Nephron progenitor cell (in vitro differentiated cells): ENCODE measurements around the gene CMTM4.

ENCODE experiments used
- DNase-seq: peaks from one replicate; pipeline ENCODE4 v3.0.0; 2021
- H3K27ac Mint-ChIP-seq: 2 replicates; pipeline ENCODE4 v1.8.0; 2021; ENCODE audit warnings: mild to moderate bottlenecking, moderate library complexity, mixed read lengths
- H3K27me3 Mint-ChIP-seq: 2 replicates; pipeline ENCODE4 v1.8.0; 2021; ENCODE audit warnings: mild to moderate bottlenecking, low read depth, mixed read lengths; ENCODE audit not compliant: poor library complexity
- H3K36me3 Mint-ChIP-seq: 2 replicates; pipeline ENCODE4 v1.8.0; 2021; ENCODE audit warnings: low read depth, mixed read lengths
- H3K4me1 Mint-ChIP-seq: 2 replicates; pipeline ENCODE4 v1.8.0; 2021; ENCODE audit warnings: mixed read lengths
- H3K4me3 Mint-ChIP-seq: 2 replicates; pipeline ENCODE4 v1.8.0; 2021; ENCODE audit warnings: mild to moderate bottlenecking, moderate library complexity, mixed read lengths
- H3K9me3 Mint-ChIP-seq: 2 replicates; pipeline ENCODE4 v1.8.0; 2021; ENCODE audit warnings: mild to moderate bottlenecking, moderate library complexity, mixed read lengths
- TF ChIP-seq, protein P1 (sequence below): fragments of 200-600 bp; sonication (generic); IDR thresholded peaks from 2 replicates; pipeline ENCODE4 v1.5.0; 2021; ENCODE audit warnings: antibody characterized with exemption

The CMTM4 gene

DNA sequence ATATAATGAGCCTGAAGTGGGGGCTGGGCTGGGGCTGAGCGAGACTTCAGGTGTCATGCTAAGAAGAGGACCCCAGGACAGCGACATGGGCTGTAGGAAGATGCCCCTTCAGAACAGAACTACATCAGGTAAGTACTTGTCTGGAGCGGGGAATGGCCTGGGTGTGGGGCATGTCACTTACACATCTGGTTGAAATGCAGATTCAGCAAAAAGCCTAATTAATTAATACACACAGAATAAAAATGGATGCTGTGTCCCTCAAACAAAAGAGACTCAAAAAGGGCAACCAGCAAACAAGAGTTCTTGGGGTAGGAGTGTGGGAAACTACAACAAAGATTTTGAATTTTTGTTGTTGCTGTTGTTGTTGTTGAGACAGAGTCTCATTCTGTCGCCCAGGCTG lies 105.5 kb downstream of the CMTM4 start:
- Mint-ChIP-seq H3K4me1 (peaks cover 11% of the 10 kb centered on the region), H3K4me3 (no peak overlapping the region), H3K9me3 (no peaks in the 10 kb centered on the region), H3K27ac (no peak overlapping the region), H3K36me3 (no peaks in the 10 kb centered on the region), H3K27me3 (peaks cover 15% of the 10 kb centered on the region)
- DNase-seq, result no peak
- TF ChIP-seq, protein P1, sequence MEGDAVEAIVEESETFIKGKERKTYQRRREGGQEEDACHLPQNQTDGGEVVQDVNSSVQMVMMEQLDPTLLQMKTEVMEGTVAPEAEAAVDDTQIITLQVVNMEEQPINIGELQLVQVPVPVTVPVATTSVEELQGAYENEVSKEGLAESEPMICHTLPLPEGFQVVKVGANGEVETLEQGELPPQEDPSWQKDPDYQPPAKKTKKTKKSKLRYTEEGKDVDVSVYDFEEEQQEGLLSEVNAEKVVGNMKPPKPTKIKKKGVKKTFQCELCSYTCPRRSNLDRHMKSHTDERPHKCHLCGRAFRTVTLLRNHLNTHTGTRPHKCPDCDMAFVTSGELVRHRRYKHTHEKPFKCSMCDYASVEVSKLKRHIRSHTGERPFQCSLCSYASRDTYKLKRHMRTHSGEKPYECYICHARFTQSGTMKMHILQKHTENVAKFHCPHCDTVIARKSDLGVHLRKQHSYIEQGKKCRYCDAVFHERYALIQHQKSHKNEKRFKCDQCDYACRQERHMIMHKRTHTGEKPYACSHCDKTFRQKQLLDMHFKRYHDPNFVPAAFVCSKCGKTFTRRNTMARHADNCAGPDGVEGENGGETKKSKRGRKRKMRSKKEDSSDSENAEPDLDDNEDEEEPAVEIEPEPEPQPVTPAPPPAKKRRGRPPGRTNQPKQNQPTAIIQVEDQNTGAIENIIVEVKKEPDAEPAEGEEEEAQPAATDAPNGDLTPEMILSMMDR, result no peak

DNA sequence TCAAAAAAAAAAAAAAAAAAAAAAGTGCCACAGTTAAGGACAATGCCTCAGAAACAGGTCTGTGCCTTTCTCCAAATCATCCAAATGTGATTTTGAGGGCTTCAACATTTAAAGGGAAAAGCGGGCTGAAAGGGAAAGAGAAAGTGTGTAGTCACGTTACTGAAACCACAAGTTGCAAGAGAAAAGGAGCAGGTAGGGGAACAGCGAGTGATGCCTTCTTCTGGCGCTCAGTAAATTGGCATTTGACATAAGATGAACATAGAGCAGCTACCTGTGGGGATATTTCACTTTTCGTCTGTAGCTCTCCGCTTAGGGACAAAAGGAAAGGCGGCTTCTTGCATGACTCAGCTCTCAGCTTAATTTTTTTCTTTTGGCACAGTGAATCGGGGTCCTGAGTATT lies 106.2 kb downstream of the CMTM4 start:
- no peak overlapping the region for H3K4me3 Mint-ChIP-seq
- TF ChIP-seq, protein P1, result no peak
- no peaks in the 10 kb centered on the region for H3K36me3 Mint-ChIP-seq
- peaks cover 16% of the 10 kb centered on the region for H3K27me3 Mint-ChIP-seq
- H3K9me3 Mint-ChIP-seq, result no peaks in the 10 kb centered on the region
- H3K4me1 Mint-ChIP-seq, result peaks cover 18% of the 10 kb centered on the region
- DNase-seq, result no peak
- no peak overlapping the region for H3K27ac Mint-ChIP-seq

DNA sequence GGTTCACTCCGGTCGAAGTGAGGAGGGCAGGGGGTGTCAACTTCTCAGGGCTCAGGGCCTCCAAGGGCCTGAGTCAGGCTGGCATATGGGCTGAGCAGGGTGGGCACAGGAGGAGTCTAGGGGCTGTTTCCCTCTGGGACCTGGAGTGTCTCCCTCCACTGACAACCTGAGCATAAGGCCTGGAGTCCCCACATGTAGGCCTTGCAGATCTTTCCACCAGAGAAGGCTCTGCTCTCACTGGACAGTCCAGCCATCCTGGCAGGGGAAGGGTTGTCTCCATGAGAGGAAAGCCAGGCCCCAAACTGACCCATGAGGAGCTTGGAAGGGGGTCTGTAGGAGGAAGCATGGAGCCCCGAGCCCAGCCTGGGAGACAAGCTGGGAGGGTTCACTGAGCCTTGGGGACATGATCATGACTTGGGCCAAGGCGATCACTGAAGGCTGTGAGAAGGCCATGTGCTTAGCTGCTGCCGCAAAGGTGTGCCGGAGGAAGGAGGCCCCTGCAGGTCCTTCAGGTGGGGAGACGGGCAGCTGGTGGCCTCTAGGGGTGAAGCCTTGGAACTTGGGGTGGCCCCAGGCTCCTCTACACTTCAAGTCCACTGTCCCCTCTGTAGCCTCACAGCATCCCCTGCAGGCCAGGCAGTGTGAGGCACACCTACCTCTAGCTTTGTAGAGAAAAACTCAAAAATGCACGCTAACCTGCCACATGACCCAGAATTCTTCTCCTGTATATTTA lies 107.4 kb downstream of the CMTM4 start:
- Mint-ChIP-seq H3K27ac (no peak overlapping the region), H3K9me3 (no peaks in the 10 kb centered on the region), H3K36me3 (no peaks in the 10 kb centered on the region), H3K4me3 (no peak overlapping the region), H3K27me3 (peaks cover 16% of the 10 kb centered on the region), H3K4me1 (peaks cover 19% of the 10 kb centered on the region)
- TF ChIP-seq, protein P1, result peak; percentile 21
- no peak for DNase-seq

DNA sequence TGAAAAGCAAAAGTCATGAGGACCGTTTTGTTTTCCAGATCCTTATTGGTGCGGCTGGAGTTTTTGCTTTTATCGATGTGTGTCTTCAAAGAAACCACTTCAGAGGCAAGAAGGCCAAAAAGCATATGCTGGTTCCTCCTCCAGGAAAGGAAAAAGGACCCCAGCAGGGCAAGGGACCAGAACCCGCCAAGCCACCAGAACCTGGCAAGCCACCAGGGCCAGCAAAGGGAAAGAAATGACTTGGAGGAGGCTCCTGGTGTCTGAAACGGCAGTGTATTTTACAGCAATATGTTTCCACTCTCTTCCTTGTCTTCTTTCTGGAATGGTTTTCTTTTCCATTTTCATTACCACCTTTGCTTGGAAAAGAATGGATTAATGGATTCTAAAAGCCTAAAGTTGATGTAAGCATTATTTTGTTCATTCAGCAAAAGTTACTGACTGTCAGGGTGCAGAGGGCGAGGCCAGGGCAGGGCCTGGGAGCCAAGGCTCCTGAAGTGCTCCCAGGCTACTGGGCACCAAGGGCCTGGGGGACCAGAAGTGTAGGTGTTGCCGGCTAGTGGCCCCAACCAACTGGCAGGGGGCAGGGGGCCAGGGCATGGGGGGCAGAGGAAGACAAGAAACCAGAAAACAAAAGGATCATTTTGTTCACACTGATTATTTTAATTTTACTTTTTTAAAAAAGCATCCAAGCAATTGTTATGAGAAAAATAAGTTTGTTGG lies 108.5 kb downstream of the CMTM4 start:
- Mint-ChIP-seq H3K27ac (peak overlapping the region; percentile 34), H3K4me3 (no peak overlapping the region), H3K27me3 (peaks cover 16% of the 10 kb centered on the region), H3K36me3 (no peaks in the 10 kb centered on the region), H3K9me3 (no peaks in the 10 kb centered on the region), H3K4me1 (peaks cover 24% of the 10 kb centered on the region)
- no peak for DNase-seq
- TF ChIP-seq, protein P1, result no peak

DNA sequence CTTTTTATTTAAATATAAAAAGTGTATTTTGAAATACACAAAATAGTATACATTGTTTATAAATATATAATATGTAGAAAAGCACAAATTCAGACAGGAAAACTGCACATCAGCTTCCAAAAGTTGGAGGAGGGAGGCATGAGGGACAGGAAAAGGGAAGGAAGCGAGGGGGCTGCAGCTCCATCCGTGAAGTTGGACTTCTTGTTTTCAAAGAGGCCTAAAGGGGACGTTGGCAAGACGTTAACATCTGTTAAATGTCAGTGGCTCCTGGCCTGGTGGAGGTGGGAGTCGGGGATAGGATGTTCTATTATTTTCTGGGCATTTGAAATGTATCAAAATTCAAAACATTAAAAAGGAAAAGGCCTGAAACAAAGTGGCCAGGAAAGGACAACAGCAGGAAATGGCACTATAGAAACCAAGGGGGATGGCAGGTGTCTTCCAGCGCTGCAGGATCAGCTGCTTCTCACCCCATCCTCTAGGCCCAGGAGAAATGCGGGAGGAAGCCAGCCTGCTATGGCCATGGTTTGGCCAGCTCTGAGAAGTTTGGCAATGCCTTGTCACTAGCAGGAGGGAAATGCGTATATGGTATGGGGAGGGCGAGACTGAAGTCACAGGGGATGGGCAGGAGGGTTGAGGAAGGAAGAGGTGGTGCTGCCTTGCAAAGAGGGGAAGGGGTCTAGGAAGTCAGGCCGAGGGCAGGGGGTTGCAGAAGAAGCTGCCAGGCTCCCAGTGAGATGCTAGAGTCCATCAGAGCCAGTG lies 110.9 kb downstream of the CMTM4 start:
- peaks cover 39% of the 10 kb centered on the region for H3K4me1 Mint-ChIP-seq
- H3K27ac Mint-ChIP-seq, result peak overlapping the region; percentile 29
- TF ChIP-seq, protein P1, result no peak
- H3K4me3 Mint-ChIP-seq, result no peak overlapping the region
- H3K9me3 Mint-ChIP-seq, result no peaks in the 10 kb centered on the region
- no peaks in the 10 kb centered on the region for H3K36me3 Mint-ChIP-seq
- DNase-seq, result no peak
- peaks cover 8% of the 10 kb centered on the region for H3K27me3 Mint-ChIP-seq
